Daoy (cell line): Measurements from ENCODE around the gene CNBD2. TPM values are rescaled to one million over a fixed set of nuclear protein-coding genes. Genes with fewer than 3 reads are reported as not detected.
A peak's percentile ranks its signal among the peaks of the same experiment; 100 is the strongest.
"Not testable (repeated sequence)": the region's sequence is repeated elsewhere in the genome, so short reads cannot be mapped to it uniquely, and the experiment has no call there.

Source experiments
- DNase-seq: peaks from one replicate; pipeline ENCODE4 v3.0.0-alpha.2; 2015; ENCODE audit warnings: low read depth
- total RNA-seq: library from RNA; depleted of rRNA; stranded (reverse); fragments of >200 nt; shearing (Covaris generic); gene quantifications from 2 replicates; pipeline ENCODE4 v1.2.3, GENCODE V29; 2014; rRNA removed

The CNBD2 gene
- total RNA-seq, 1 experiment from 2014 or later, result 8.1 TPM

GRCh38 chr20:36061754-36062153 lies 93.4 kb downstream of the CNBD2 start:
- DNase-seq, result no peak

GRCh38 chr20:36062799-36063198 lies 94.4 kb downstream of the CNBD2 start:
- no peak for DNase-seq

GRCh38 chr20:36063916-36064657 lies 95.7 kb downstream of the CNBD2 start:
- DNase-seq, result no peak

- peak; percentile 91 for DNase-seq
These were observed 96.5 kb downstream of the CNBD2 start for GRCh38 chr20:36064658-36065426.

GRCh38 chr20:36065427-36065998 lies 97.1 kb downstream of the CNBD2 start:
- DNase-seq, result no peak

- no peak for DNase-seq
These were observed 98.4 kb downstream of the CNBD2 start for GRCh38 chr20:36066777-36067176.

- not testable (repeated sequence) for DNase-seq
These were observed 100.1 kb downstream of the CNBD2 start for GRCh38 chr20:36068526-36068925.

- no peak for DNase-seq
These were observed 102.1 kb downstream of the CNBD2 start for GRCh38 chr20:36070451-36070850.

- DNase-seq, result no peak
These were observed 103.5 kb downstream of the CNBD2 start for GRCh38 chr20:36071848-36072247.

GRCh38 chr20:36074983-36075382 lies 106.6 kb downstream of the CNBD2 start:
- no peak for DNase-seq

- not testable (repeated sequence) for DNase-seq
These were observed 109.4 kb downstream of the CNBD2 start for GRCh38 chr20:36077762-36078161.

GRCh38 chr20:36079486-36079885 lies 111.1 kb downstream of the CNBD2 start:
- no peak for DNase-seq

- DNase-seq, result peak; percentile 37
These were observed 111.6 kb downstream of the CNBD2 start for GRCh38 chr20:36079984-36080383.

Other genes starting within 250 kb of the CNBD2 start
- gene RBM39, start 226.3 kb upstream of the CNBD2 start, total RNA-seq, result 232 and 263 TPM in 2 replicates
- 14.5 and 15.1 TPM in 2 replicates for gene PHF20, start 196.6 kb upstream of the CNBD2 start, total RNA-seq
- 81.1 and 93.9 TPM in 2 replicates for gene SCAND1, start 14.1 kb upstream of the CNBD2 start, total RNA-seq
- gene EPB41L1, start 186.2 kb downstream of the CNBD2 start, total RNA-seq, result 2.2 and 8.5 TPM in 2 replicates